Measurements from ENCODE around the gene MDM4.

- TF ChIP-seq POLR2A (IDR thresholded peaks at IDR 0.05) (no peak), CTCF (IDR thresholded peaks at IDR 0.05) (no peak)
Observed at GRCh38 chr1:204541626-204542025, 25.4 kb downstream of the MDM4 start.

All from body of pancreas (tissue), 4 donors.